Measurements from ENCODE around the gene ZBP1.

ZBP1 gene

DNA sequence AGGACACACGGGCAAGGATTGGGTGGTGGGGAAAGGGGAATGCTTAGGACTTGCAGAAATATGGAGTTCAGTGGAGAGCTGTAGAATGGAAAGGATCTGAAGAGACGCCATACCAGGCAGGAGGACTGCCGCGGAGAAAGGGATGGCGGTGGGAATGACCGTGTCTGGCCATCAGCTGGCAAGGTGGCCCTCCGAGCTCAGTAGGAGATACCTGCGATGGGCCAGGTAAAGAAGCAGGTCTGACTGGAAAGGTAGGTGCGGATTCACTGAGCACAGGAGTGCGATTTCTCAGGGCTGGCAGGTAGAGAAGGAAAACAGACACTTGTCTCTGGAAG is 33.3 kb downstream of the ZBP1 start:
- Histone ChIP-seq H3K4me2 (ENCODE audit: low read depth, low read length) (no peak overlapping the region), H3K4me1 (ENCODE audit: low read length) (no peaks in the 10 kb centered on the region), H2AFZ (ENCODE audit: low read length) (no peak overlapping the region), H3K9me3 (replicated peaks; ENCODE audit: insufficient read depth, low read length) (no peaks in the 10 kb centered on the region), H3K27me3 (replicated peaks; ENCODE audit: insufficient read depth, low read length) (peaks cover 98% of the 10 kb centered on the region), H3K36me3 (replicated peaks; ENCODE audit: insufficient read depth, low read length) (no peaks in the 10 kb centered on the region), H3K9ac (ENCODE audit: low read length) (no peak overlapping the region), H3K9me2 (replicated peaks; ENCODE audit: insufficient read depth, low read length) (no peaks in the 10 kb centered on the region), H4K20me1 (ENCODE audit: insufficient read depth, low read length) (no peaks in the 10 kb centered on the region; the same call in 1 of the 2 replicates), H3K79me2 (ENCODE audit: low read length) (no peaks in the 10 kb centered on the region), H3K4me3 (ENCODE audit: low read length) (no peak overlapping the region), H3K27ac (ENCODE audit: low read length) (no peak overlapping the region), H3F3A (ENCODE audit: insufficient read depth, low read length) (no peaks in the 10 kb centered on the region)
- no peak for DNase-seq
- TF ChIP-seq EZH2phosphoT487 (IDR thresholded peaks at IDR 0.05; ENCODE audit: low read length) (no peak), EZH2 (optimal IDR thresholded peaks at IDR 0.05; ENCODE audit: low read depth, low read length) (no peak)
- TF ChIP-seq, protein P1, sequence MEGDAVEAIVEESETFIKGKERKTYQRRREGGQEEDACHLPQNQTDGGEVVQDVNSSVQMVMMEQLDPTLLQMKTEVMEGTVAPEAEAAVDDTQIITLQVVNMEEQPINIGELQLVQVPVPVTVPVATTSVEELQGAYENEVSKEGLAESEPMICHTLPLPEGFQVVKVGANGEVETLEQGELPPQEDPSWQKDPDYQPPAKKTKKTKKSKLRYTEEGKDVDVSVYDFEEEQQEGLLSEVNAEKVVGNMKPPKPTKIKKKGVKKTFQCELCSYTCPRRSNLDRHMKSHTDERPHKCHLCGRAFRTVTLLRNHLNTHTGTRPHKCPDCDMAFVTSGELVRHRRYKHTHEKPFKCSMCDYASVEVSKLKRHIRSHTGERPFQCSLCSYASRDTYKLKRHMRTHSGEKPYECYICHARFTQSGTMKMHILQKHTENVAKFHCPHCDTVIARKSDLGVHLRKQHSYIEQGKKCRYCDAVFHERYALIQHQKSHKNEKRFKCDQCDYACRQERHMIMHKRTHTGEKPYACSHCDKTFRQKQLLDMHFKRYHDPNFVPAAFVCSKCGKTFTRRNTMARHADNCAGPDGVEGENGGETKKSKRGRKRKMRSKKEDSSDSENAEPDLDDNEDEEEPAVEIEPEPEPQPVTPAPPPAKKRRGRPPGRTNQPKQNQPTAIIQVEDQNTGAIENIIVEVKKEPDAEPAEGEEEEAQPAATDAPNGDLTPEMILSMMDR (IDR thresholded peaks at IDR 0.05; ENCODE audit: low read length), result no peak

DNA sequence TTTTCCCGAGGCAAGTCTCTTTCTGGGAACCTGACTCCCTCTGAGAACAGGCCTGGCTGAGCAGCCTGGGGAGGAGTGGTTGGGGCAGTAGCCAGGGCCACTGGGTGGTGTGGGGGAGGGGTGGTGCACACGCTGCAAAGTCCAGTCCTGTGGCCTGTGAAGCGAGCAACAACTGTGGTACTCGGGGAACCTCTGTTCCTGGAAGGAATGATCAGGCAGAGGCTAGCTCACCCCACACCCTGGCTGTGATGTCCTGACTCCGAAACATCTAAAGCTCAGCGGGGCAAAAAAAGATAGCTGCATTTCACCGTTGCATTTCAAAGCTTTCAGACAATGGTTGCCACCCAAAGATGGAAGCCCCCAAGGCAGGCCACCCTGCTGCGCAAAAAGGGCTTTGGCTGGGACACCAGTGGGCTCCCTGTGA is 33.8 kb downstream of the ZBP1 start:
- no peaks in the 10 kb centered on the region for H3K9me2 ChIP-seq (replicated peaks; ENCODE audit: insufficient read depth, low read length)
- H3K27ac ChIP-seq (ENCODE audit: low read length), result no peak overlapping the region
- H2AFZ ChIP-seq (ENCODE audit: low read length), result no peak overlapping the region
- no peak overlapping the region for H3K4me2 ChIP-seq (ENCODE audit: low read depth, low read length)
- H3K79me2 ChIP-seq (ENCODE audit: low read length), result no peaks in the 10 kb centered on the region
- TF ChIP-seq, protein P1 (IDR thresholded peaks at IDR 0.05; ENCODE audit: low read length), result no peak
- TF ChIP-seq EZH2phosphoT487 (IDR thresholded peaks at IDR 0.05; ENCODE audit: low read length) (no peak), EZH2 (optimal IDR thresholded peaks at IDR 0.05; ENCODE audit: low read depth, low read length) (no peak)
- H3F3A ChIP-seq (ENCODE audit: insufficient read depth, low read length), result no peaks in the 10 kb centered on the region
- H3K4me3 ChIP-seq (ENCODE audit: low read length), result no peak overlapping the region
- H4K20me1 ChIP-seq (ENCODE audit: insufficient read depth, low read length), result no peaks in the 10 kb centered on the region; the same call in 1 of the 2 replicates
- no peaks in the 10 kb centered on the region for H3K36me3 ChIP-seq (replicated peaks; ENCODE audit: insufficient read depth, low read length)
- no peaks in the 10 kb centered on the region for H3K4me1 ChIP-seq (ENCODE audit: low read length)
- no peaks in the 10 kb centered on the region for H3K9me3 ChIP-seq (replicated peaks; ENCODE audit: insufficient read depth, low read length)
- no peak for DNase-seq
- no peak overlapping the region for H3K9ac ChIP-seq (ENCODE audit: low read length)
- peaks cover 98% of the 10 kb centered on the region for H3K27me3 ChIP-seq (replicated peaks; ENCODE audit: insufficient read depth, low read length)

DNA sequence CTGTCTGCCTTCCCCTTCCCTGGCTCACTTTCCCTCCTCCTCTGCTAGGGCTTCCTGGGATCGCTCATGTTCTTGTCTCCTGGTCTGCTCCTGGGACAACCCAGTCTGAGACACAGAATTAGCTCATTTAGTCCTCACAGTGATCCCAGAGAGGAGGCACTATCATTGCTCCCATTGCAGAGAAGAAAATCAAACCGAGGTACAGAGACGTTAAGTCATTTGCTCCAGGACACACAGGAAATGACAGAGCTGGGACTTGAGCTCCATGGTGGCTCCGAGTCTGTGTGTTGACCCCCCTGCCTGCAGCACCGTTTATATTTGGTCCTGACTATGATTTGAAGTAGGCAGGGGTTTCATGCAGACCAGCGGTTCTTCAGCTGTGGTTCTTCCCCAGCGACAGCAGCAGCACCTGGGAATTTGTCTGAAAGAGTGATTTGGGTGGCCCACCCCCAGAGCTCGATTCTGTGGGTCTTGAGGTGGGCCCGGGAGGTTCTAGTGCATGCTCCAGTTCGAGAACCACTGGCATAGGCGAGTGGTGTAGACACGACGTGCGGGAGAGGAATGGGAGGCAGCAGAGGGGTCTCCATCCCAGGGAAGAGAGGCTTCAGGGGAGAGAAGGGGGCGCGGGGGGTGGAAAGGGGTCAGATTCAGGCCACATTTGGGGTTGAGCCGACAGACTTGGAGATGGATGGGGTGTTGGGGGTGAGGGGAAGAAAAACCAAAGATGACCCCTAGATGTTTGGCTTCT is 34.6 kb downstream of the ZBP1 start:
- TF ChIP-seq EZH2 (optimal IDR thresholded peaks at IDR 0.05; ENCODE audit: low read depth, low read length), result no peak
- TF ChIP-seq, protein P1 (IDR thresholded peaks at IDR 0.05; ENCODE audit: low read length), result no peak
- TF ChIP-seq EZH2phosphoT487 (IDR thresholded peaks at IDR 0.05; ENCODE audit: low read length), result no peak
- H3K4me2 ChIP-seq (ENCODE audit: low read depth, low read length), result no peak overlapping the region
- no peaks in the 10 kb centered on the region for H3K4me1 ChIP-seq (ENCODE audit: low read length)
- H3K27ac ChIP-seq (ENCODE audit: low read length), result no peak overlapping the region
- H3K9me3 ChIP-seq (replicated peaks; ENCODE audit: insufficient read depth, low read length), result no peaks in the 10 kb centered on the region
- H4K20me1 ChIP-seq (ENCODE audit: insufficient read depth, low read length), result no peaks in the 10 kb centered on the region; the same call in 1 of the 2 replicates
- no peaks in the 10 kb centered on the region for H3K36me3 ChIP-seq (replicated peaks; ENCODE audit: insufficient read depth, low read length)
- no peaks in the 10 kb centered on the region for H3F3A ChIP-seq (ENCODE audit: insufficient read depth, low read length)
- H3K9ac ChIP-seq (ENCODE audit: low read length), result no peak overlapping the region
- peaks cover 98% of the 10 kb centered on the region for H3K27me3 ChIP-seq (replicated peaks; ENCODE audit: insufficient read depth, low read length)
- H3K4me3 ChIP-seq (ENCODE audit: low read length), result no peak overlapping the region
- no peak overlapping the region for H2AFZ ChIP-seq (ENCODE audit: low read length)
- no peaks in the 10 kb centered on the region for H3K9me2 ChIP-seq (replicated peaks; ENCODE audit: insufficient read depth, low read length)
- no peak for DNase-seq
- no peaks in the 10 kb centered on the region for H3K79me2 ChIP-seq (ENCODE audit: low read length)
